Measurements from ENCODE around the gene SHFL. TPM values are rescaled to one million over a fixed set of nuclear protein-coding genes. Genes with fewer than 3 reads are reported as not detected.

SHFL gene
- total RNA-seq, 2 donors from 2014 or later = 15.1 to 21.3 TPM

GRCh38 chr19:10087296-10088061 lies 1.4 kb downstream of the SHFL start:
- no peak for DNase-seq
- Histone ChIP-seq H3K27ac (peak overlapping the region; percentile 68), H3K4me3 (peak overlapping the region; percentile 68), H3K9ac (ENCODE audit: low read depth in 2 of 2, low read length in 2 of 2) (no peak overlapping the region), H3K9me3 (no peaks in the 10 kb centered on the region), H3K4me1 (no peaks in the 10 kb centered on the region), H3K36me3 (no peaks in the 10 kb centered on the region), H3K27me3 (no peaks in the 10 kb centered on the region)
- intact Hi-C loops (cut with DNase I) = no loop called here
- no peak for TF ChIP-seq CTCF (IDR thresholded peaks at IDR 0.05)

GRCh38 chr19:10088949-10089554 lies 2.9 kb downstream of the SHFL start:
- intact Hi-C loops (cut with DNase I) = no loop called here
- Histone ChIP-seq H3K4me1 (no peaks in the 10 kb centered on the region), H3K27ac (no peak overlapping the region), H3K9ac (ENCODE audit: low read depth in 2 of 2, low read length in 2 of 2) (no peak overlapping the region), H3K4me3 (no peak overlapping the region), H3K9me3 (no peaks in the 10 kb centered on the region), H3K36me3 (no peaks in the 10 kb centered on the region), H3K27me3 (no peaks in the 10 kb centered on the region)
- no peak for TF ChIP-seq CTCF (IDR thresholded peaks at IDR 0.05)
- DNase-seq = no peak

GRCh38 chr19:10089801-10090375 lies 3.8 kb downstream of the SHFL start:
- intact Hi-C loops (cut with DNase I) = no loop called here
- TF ChIP-seq CTCF (IDR thresholded peaks at IDR 0.05) = no peak
- no peaks in the 10 kb centered on the region for H3K9me3 ChIP-seq
- H3K9ac ChIP-seq (ENCODE audit: low read depth in 2 of 2, low read length in 2 of 2) = no peak overlapping the region
- H3K4me3 ChIP-seq = no peak overlapping the region
- H3K27me3 ChIP-seq = no peaks in the 10 kb centered on the region
- no peak overlapping the region for H3K27ac ChIP-seq
- H3K4me1 ChIP-seq = no peaks in the 10 kb centered on the region
- H3K36me3 ChIP-seq = no peaks in the 10 kb centered on the region
- no peak for DNase-seq

- H3K4me3 ChIP-seq = no peak overlapping the region
- no peaks in the 10 kb centered on the region for H3K27me3 ChIP-seq
- intact Hi-C loops (cut with DNase I) = no loop called here
- H3K27ac ChIP-seq = no peak overlapping the region
- no peaks in the 10 kb centered on the region for H3K9me3 ChIP-seq
- no peak for TF ChIP-seq CTCF (IDR thresholded peaks at IDR 0.05)
- H3K36me3 ChIP-seq = no peaks in the 10 kb centered on the region
- no peaks in the 10 kb centered on the region for H3K4me1 ChIP-seq
- no peak overlapping the region for H3K9ac ChIP-seq (ENCODE audit: low read depth in 2 of 2, low read length in 2 of 2)
- no peak for DNase-seq
Observed at GRCh38 chr19:10091370-10091687, 5.2 kb downstream of the SHFL start.

DNA sequence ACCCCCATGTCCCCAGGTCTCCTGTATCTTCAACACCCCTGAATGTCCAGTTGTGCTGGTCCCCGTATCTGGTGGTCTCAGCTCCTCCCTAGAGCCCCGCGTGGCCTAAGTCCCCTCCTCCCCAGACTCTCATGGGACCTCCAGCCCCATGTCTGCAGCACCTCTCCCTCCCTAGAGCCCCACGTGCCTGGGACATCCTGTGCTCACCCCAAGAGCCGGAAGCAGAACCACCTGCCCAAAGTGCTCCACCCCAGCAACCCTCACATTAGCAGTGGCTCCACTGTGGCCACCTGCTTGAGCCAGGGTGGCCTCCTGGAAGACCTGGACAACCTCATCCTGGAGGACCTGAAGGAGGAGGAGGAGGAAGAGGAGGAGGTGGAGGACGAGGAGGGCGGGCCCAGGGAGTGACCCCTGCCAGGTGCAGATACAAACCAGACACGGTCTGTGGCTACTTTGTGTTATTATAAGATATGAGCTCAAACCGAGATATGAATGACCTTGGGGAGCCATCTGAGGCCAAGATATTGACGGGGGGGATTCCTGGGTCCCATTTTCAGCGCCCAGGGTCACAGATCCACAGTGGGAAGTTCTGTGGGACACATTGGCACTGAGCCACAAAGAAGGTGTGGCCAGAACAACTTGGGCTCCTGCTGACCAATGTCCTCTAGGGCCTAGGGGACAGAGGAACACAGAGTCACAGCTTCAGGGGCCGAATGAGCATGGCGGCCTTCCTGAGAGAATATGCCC lies 6.0 kb downstream of the SHFL start:
- no peak for DNase-seq
- no peaks in the 10 kb centered on the region for H3K36me3 ChIP-seq
- no peak overlapping the region for H3K4me3 ChIP-seq
- H3K27ac ChIP-seq = no peak overlapping the region
- no peak overlapping the region for H3K9ac ChIP-seq (ENCODE audit: low read depth in 2 of 2, low read length in 2 of 2)
- intact Hi-C loops (cut with DNase I) = no loop called here
- no peaks in the 10 kb centered on the region for H3K4me1 ChIP-seq
- TF ChIP-seq CTCF (IDR thresholded peaks at IDR 0.05) = no peak
- no peaks in the 10 kb centered on the region for H3K9me3 ChIP-seq
- H3K27me3 ChIP-seq = no peaks in the 10 kb centered on the region
